ENCODE measurements around the gene PDCD4.

The PDCD4 gene

GRCh38 chr10:110919971-110920881, 48.5 kb downstream of the PDCD4 start:
- DNase-seq (ENCODE audit: low spot score) = peak; percentile 64

- DNase-seq (ENCODE audit: low spot score) = no peak
Measured at GRCh38 chr10:110923856-110924493, 52.2 kb downstream of the PDCD4 start.

- no peak for DNase-seq (ENCODE audit: low spot score)
Measured at GRCh38 chr10:110927461-110927860, 55.7 kb downstream of the PDCD4 start.

- no peak for DNase-seq (ENCODE audit: low spot score)
Measured at GRCh38 chr10:110931769-110932381, 60.1 kb downstream of the PDCD4 start.

GRCh38 chr10:110932505-110933180, 60.9 kb downstream of the PDCD4 start:
- no peak for DNase-seq (ENCODE audit: low spot score)

- DNase-seq (ENCODE audit: low spot score) = no peak
Measured at GRCh38 chr10:110936757-110937156, 65.0 kb downstream of the PDCD4 start.

- DNase-seq (ENCODE audit: low spot score) = no peak
Measured at GRCh38 chr10:110939419-110939818, 67.7 kb downstream of the PDCD4 start.

- no peak for DNase-seq (ENCODE audit: low spot score)
Measured at GRCh38 chr10:110944792-110945396, 73.2 kb downstream of the PDCD4 start.

GRCh38 chr10:110946496-110946895, 74.8 kb downstream of the PDCD4 start:
- DNase-seq (ENCODE audit: low spot score) = no peak

GRCh38 chr10:110947061-110947595, 75.4 kb downstream of the PDCD4 start:
- DNase-seq (ENCODE audit: low spot score) = no peak
